GM11168 (cell line): ENCODE data around the gene CPT1C.

ENCODE experiments used
- in situ Hi-C: fragments of 300-500 bp; cut with MboI; formaldehyde crosslinking; loops from one replicate; pipeline ENCODE4 v1.12.0; 2022; ENCODE audit warnings: low sequenced_read_pairs; ENCODE audit not compliant: unreplicated experiment

CPT1C gene

DNA sequence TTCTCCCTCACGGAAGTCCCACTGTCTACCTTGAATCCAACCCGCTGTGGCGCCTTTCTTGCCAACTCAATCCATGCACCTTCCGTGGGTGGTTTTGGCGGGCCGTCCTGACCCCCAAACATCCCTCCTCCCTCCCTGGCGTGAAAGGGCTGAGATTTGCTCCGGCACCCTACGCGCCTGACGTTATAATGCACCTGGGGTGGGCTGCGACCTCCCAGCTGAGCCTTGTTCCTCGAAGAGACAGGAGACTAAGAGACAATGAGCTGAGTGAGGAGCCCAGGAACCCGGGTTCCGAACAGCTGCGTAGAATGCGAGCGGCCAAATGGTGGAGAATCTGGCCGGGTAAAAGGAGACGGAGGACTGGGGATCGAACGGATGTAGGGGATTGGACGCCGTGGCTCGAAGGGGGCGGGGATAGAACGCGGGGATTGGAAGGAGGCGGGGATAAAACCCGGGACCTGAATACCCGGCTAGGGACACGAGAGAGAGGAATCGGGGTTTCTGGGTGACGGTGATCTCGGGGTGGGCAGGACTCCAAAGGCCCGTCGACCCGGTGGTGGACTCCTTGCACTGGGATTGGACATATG is at the start of gene CPT1C:
Gene CPT1C (plus strand): TSS at position 461 of the 587 bp plus-strand sequence. CDS start 1,137 bp downstream, outside the sequence.
- in situ Hi-C loops: no loop called here

DNA sequence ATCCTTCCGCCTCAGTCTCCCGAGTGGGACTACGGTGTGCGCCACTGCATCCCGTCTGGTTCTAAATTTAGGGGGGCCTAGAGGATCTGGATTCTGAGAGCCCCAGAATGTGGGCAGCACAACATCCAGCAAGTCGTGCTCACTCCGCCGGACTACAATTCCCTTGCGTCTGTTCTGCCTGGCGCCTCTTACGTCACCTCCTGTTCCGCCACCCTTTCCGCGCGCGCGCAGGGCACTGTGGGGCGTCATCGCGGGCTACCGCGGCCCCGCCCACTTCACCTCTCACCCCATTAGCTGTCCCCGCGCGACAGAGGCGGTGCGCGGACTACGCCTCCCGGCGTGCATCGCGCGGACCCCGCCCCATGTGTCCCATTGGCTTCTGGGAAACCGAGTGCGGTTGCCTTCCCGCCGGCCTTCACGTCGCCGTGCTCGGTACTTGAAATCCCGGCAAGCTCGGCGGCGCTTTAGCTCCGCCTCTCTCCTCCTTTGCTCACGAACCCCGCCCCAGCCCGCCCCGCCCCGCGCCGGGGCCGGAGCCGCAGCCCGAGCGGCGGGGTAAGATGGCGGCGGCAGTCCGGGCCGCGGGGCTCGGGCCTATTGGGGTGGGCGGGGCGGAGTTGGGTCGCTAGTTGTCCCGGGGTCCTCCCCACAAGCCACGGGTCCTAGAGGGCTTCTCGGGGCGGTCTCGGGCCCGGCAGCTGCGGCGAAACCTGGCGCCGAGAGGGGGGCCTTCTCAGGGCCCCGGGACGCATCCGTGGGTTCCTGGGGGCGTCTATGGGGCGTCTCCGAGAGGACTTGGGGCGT is 49.0 kb upstream of the CPT1C start, which contains the start of gene SCAF1:
Gene SCAF1 (plus strand): TSS at position 522 of the 804 bp plus-strand sequence. CDS start 2,818 bp downstream, outside the sequence.
- in situ Hi-C loops: no loop called here

DNA sequence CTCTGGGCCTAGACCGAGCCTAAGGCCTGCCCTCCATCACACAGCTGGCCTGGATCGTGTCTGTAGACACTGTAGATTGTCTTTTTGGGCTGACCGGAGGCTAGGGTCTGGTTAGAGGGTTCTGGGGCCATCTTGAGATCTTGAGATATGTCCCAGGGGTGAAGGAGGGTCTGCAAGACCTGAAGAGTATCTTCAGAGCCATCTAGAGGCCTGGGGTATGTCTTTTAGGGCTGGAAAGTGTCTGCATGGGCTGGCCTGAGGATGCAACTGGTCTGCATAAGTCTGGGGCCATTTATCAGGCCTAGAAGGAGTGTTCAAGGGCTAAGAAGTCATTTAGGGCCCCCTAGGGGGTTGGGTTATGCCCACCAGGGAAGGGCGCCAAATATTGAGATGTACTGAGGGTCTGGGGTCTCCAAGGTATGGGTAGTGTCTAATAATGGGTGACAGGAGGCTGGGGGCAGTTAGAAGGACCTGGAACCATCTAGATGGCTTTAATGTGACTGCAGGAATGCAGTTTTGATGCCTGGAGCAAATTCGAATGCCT is 48.4 kb upstream of the CPT1C start:
- in situ Hi-C loops: no loop called here

DNA sequence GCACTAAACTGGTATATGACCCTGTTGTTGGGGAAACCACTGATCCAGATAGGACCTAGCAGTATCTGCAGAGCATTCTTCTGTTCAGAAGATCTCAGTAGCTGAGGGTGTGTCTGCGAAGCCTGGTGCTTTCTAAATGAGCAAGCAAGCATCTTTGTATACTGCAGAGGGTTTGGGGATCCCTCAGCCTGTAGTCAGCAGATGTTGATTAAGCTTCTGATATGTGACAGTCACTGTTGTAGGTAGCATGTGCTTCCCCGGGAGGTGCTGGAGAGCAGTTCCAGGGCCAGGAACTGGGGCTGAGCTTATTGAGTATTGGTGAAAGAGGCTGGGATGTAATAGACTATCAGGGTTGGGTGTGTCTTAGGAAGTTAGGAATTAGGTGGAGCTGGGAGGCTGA is 47.5 kb upstream of the CPT1C start:
- in situ Hi-C loops: no loop called here

DNA sequence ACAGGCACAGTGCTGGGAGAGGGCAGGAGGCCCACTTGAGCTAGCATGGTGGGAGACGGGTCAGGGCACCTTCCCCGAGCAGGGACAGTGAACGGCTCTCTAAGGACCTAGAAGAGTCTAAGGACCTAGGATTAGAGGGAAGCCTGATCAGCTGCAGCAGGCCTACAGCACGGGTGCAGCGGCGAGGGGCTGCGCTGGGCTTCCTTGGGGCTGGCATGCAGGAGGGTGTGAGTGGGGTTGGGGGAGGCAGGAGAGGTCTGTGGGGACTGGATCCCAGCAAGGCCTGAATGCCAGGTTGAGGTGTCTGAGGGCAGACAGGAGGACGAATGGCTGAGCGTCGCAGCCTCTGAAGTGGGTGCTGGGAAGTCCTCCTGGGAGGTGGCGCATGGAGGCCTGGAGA is 45.3 kb upstream of the CPT1C start:
- in situ Hi-C loops: no loop called here

DNA sequence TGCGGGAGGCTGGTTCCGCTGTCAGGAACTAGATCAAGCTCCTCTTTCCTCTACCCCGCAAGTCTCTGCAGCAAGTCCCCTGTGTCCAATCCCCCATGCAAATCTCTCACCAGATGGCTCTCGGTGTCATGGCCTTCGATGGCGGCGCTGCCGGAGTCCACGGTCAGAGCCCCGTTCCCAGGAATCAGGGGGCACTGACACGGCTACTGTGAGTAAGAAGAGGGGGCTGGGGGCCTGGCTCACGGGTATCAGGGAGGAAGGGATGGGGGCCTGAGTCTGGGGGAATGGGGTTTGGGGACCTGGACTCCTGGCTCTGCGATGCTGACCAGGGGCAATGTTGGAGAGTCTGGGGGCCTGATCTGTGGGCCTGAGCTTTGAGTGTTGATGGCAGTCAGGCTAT is 44.9 kb upstream of the CPT1C start:
- in situ Hi-C loops: no loop called here

DNA sequence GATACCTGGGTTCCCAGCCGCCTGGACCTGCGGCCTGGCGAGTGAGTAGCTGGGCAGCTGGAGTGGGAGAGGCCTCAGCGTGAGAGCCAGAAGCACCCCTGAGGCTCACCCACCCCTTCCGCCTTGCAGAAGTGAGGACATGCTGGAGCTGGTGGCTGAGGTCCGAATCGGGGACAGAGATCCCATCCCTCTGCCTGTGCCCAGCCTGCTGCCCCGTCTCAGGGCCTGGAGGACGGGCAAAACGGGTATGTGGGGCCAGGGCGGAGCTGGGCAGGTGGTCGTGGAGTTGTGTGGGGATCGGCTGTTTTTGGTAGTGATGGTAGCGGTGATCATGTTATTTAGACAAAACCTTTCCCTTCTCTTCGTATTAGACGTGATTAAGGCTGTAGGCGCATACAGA is 44.3 kb upstream of the CPT1C start:
- in situ Hi-C loops: no loop called here

DNA sequence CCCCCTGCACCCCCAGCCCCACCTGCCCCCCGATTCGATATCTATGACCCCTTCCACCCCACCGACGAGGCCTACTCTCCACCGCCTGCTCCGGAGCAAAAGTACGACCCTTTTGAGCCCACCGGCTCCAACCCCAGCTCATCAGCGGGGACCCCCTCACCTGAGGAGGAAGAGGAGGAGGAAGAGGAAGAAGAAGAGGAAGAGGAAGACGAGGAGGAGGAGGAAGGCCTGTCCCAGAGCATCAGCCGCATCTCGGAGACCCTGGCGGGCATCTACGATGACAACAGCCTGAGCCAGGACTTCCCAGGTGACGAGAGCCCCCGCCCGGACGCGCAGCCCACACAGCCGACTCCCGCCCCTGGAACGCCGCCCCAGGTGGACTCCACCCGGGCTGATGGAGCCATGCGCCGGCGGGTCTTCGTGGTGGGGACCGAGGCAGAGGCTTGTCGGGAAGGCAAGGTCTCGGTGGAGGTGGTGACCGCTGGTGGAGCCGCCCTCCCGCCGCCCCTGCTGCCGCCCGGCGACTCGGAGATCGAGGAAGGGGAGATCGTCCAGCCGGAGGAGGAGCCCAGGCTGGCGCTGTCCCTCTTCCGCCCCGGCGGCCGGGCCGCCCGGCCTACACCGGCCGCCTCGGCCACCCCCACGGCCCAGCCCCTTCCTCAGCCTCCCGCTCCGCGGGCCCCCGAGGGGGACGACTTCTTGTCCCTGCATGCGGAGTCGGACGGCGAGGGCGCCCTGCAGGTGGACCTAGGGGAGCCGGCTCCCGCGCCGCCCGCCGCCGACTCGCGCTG is 39.7 kb upstream of the CPT1C start:
- in situ Hi-C loops: no loop called here

DNA sequence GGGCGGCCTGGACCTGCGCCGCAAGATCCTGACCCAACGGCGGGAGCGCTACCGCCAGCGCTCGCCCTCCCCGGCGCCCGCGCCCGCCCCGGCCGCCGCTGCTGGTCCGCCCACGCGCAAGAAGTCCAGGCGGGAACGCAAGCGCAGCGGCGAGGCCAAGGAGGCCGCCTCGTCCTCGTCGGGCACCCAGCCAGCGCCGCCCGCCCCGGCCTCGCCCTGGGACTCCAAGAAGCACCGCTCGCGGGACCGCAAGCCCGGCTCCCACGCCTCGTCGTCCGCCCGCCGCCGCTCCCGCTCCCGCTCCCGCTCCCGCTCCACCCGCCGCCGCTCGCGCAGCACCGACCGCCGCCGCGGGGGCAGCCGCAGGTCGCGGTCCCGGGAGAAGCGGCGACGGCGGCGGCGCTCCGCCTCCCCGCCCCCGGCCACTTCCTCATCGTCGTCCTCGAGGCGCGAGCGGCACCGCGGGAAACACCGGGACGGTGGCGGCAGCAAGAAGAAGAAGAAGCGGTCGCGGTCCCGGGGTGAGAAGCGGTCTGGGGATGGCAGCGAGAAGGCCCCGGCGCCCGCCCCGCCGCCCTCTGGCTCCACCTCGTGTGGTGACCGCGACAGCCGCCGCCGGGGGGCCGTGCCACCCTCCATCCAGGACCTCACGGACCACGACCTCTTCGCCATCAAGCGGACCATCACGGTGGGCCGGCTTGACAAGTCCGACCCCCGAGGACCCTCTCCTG is 38.9 kb upstream of the CPT1C start:
- in situ Hi-C loops: no loop called here

DNA sequence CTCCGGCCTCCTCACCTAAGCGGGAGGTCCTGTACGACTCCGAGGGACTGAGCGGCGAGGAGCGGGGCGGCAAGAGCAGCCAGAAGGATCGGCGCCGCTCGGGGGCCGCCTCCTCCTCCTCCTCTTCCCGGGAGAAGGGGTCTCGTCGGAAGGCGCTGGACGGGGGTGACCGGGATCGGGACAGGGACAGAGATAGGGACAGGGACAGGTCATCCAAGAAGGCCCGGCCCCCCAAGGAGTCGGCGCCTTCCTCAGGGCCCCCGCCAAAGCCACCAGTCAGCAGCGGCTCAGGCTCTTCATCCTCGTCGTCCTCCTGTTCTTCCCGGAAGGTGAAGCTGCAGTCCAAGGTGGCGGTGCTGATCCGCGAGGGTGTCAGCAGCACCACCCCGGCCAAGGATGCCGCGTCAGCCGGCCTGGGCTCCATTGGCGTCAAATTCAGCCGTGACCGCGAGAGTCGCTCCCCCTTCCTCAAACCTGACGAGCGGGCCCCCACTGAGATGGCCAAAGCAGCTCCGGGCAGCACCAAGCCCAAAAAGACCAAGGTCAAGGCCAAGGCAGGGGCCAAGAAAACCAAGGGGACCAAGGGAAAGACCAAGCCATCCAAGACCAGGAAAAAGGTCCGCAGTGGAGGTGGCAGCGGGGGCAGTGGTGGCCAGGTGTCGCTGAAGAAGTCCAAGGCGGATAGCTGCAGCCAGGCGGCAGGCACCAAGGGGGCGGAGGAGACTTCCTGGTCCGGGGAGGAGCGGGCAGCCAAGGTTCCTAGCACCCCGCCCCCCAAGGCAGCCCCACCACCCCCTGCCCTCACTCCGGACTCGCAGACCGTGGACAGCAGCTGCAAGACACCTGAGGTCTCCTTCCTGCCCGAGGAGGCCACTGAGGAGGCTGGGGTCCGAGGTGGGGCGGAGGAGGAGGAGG is 38.1 kb upstream of the CPT1C start:
- in situ Hi-C loops: no loop called here

DNA sequence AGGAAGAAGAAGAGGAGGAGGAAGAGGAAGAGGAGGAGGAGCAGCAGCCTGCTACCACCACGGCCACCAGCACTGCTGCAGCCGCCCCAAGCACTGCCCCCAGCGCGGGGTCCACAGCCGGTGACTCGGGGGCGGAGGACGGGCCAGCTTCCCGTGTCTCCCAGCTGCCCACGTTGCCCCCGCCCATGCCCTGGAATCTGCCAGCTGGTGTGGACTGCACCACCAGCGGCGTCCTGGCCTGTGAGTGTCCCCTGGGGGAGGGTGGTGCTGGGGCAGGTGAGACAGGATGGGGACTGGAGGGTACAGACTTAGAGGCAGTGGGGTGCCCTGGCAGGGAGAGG is 37.5 kb upstream of the CPT1C start:
- in situ Hi-C loops: no loop called here

DNA sequence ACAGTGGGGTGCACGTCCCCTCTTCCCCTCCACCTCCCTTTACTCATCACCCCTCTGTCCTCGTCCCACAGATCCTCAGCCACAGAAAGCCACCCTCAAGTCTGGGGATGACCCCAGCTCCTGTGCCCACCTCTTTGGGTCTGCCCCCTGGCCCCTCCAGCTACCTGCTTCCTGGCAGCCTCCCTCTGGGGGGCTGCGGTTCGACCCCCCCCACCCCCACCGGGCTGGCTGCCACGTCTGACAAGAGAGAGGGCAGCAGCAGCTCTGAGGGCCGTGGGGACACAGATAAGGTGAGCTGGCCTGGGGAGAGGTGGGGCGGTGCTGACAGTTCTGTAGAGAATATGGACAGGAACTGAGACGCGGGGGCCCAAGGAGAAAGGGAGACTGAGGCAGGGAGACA is 36.3 kb upstream of the CPT1C start:
- in situ Hi-C loops: no loop called here

DNA sequence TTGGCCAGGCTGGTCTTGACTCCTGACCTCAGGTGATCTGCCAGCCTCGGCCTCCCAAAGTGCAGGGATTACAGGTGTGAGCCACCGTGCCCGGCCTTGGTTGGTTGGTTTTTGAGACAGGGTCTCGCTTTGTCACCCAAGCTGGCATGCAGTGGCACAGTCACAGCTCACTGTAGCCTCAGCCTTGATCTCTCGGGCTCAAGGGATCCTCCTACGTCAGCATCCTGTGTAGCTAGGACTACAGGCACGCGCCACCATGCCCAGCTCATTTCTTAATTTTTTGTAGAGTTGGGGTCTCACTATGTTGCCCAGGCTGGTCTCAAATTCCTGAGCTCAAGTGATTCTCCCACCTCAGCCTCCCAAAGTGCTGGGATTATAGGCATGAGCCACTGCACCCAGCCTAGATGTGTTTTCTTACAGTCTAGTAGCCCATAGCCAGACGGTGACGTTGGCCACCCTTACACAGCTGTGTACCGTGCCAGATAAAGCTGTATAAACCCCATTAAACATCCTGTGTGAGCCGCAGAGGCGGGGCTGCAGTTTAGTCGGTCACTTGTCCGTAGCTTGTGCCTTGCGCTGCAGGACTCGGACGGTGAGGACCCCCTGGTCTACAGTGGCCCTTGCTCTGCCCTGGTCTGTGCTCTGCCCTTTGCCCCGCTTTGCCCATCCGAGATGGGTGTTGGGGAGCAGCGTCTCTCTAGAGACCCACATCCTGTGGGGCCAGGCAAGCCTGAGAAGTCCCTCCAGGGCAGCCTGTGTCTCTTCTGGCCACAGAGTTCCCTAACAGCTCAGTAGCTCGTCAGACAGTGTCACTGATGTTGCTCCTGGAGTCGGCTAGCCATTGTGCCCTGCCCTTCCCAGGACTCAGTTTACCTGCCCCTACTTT is 35.1 kb upstream of the CPT1C start:
- in situ Hi-C loops: no loop called here

DNA sequence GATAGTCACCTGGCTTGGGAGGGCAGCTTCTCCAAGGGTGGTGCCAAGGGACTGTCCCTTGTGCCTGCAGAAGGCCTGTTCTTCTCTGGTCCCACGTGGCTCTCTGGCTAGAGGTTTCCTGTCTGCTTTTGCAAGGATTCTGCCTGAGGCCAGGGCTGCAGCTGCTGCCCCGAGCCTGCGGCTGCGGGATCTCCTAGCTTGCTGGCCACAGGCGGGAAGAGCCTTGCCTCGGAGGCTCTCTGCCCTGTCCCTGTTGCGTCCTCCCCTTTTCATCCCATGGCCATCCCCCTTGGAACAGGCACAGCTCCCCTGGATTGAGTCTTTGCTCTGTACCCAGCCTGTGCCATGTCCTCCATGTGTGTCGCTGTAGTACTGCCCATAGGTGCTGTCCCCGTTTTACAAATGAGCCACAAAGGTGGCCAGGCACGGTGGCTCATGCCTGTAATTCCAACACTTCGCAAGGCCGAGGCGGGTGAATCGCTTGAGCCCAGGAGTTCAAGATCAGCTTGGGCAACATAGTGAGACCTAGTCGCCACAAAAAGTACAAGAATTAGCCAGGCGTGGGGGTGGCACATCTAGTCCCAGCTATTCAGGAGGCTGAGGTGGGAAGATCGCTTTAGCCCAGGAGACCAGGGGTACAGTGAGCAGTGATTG is 34.3 kb upstream of the CPT1C start:
- in situ Hi-C loops: no loop called here

DNA sequence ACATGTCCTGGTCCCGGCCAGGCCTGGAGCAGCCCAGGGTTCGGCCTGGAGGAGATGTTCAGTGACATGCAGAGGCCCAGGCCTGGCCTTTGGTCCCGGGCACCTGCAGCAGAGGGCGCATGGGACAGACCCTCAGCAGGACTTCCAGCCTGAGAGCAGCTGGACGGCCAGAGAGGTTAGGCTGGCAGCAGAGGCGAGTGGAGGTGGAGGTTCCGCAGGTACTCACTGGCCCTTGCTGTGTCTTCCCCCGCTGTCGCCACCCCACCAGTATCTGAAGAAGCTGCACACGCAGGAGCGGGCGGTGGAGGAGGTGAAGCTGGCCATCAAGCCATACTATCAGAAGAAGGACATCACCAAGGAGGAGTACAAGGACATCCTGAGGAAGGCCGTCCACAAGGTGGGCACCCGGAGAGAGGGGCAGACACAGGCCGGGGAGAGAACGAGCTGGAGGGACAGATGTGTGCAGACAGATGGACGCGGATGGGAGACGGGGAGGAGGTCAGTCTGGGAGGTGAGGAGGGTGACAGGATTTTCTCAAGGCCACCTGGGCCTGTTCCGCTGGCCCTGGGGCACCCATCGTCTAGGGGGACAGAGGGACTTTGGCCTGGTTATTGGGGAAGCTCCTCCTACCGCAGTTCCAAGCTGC is 33.3 kb upstream of the CPT1C start:
- in situ Hi-C loops: no loop called here

DNA sequence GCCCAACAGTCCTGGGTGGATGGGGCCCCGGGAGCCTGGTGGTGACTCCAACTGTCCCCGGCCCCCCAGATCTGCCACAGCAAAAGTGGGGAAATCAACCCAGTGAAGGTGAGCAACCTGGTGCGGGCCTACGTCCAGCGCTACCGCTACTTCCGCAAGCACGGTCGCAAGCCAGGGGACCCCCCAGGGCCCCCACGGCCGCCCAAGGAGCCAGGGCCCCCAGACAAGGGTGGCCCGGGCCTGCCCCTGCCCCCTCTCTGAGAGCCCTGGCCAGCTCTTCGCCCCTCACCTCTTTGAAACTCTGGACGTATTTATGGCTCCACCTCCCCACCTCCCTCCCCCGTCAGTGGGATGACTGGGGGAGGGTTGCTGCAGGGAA is 32.8 kb upstream of the CPT1C start:
- in situ Hi-C loops: no loop called here
